ENCODE data around the gene EIF2AK3. TPM values are rescaled to one million over a fixed set of nuclear protein-coding genes. Genes with fewer than 3 reads are reported as not detected.

EIF2AK3 gene
- total RNA-seq, 2 experiments from 2014 or later: 10.0 to 13.7 TPM

- no peak overlapping the region for H3K27ac Mint-ChIP-seq
- no peaks in the 10 kb centered on the region for H3K9me3 Mint-ChIP-seq
- intact Hi-C loops (cut with micrococcal nuclease): no loop called here
- no peak overlapping the region for H3K4me3 Mint-ChIP-seq
- H3K4me1 Mint-ChIP-seq (ENCODE audit: low read depth): peaks cover 12% of the 10 kb centered on the region
- H3K27me3 Mint-ChIP-seq (ENCODE audit: low read depth): no peaks in the 10 kb centered on the region
- CTCF ChIA-PET: interaction anchor here (1.2 to 1.4 kb wide), 2 partner anchors 12 to 65 kb away, joined by 3 to 8 read pairs; no protein-coding TSS in a partner anchor
- DNase-seq: no peak
- peaks cover 4% of the 10 kb centered on the region for H3K36me3 Mint-ChIP-seq (ENCODE audit: low read depth)
Measured at GRCh38 chr2:88608184-88608583, 19.1 kb downstream of the EIF2AK3 start.

GRCh38 chr2:88607416-88607815, 19.8 kb downstream of the EIF2AK3 start:
- intact Hi-C loops (cut with micrococcal nuclease): no loop called here
- Mint-ChIP-seq H3K9me3 (no peaks in the 10 kb centered on the region), H3K27me3 (ENCODE audit: low read depth) (no peaks in the 10 kb centered on the region), H3K36me3 (ENCODE audit: low read depth) (peaks cover 4% of the 10 kb centered on the region), H3K27ac (no peak overlapping the region), H3K4me1 (ENCODE audit: low read depth) (peaks cover 14% of the 10 kb centered on the region), H3K4me3 (no peak overlapping the region)
- CTCF ChIA-PET: interaction anchor here (1.2 to 1.4 kb wide), 2 partner anchors 11 to 65 kb away, joined by 3 to 8 read pairs; no protein-coding TSS in a partner anchor
- DNase-seq: no peak

GRCh38 chr2:88606371-88607030, 20.8 kb downstream of the EIF2AK3 start:
- Mint-ChIP-seq H3K9me3 (no peaks in the 10 kb centered on the region), H3K4me1 (ENCODE audit: low read depth) (peaks cover 14% of the 10 kb centered on the region), H3K36me3 (ENCODE audit: low read depth) (peaks cover 4% of the 10 kb centered on the region), H3K27me3 (ENCODE audit: low read depth) (no peaks in the 10 kb centered on the region), H3K4me3 (no peak overlapping the region), H3K27ac (no peak overlapping the region)
- intact Hi-C loops (cut with micrococcal nuclease): no loop called here
- CTCF ChIA-PET: no interaction called here
- DNase-seq: no peak

- Mint-ChIP-seq H3K36me3 (ENCODE audit: low read depth) (peaks cover 1% of the 10 kb centered on the region), H3K4me1 (ENCODE audit: low read depth) (peaks cover 36% of the 10 kb centered on the region), H3K27me3 (ENCODE audit: low read depth) (no peaks in the 10 kb centered on the region), H3K9me3 (no peaks in the 10 kb centered on the region), H3K4me3 (no peak overlapping the region), H3K27ac (no peak overlapping the region)
- no peak for DNase-seq
- CTCF ChIA-PET: interaction anchor here (0.9 kb wide), 1 partner anchor 66 kb away, joined by 3 read pairs; no protein-coding TSS in a partner anchor
- intact Hi-C loops (cut with micrococcal nuclease): no loop called here
Measured at GRCh38 chr2:88603146-88603545, 24.1 kb downstream of the EIF2AK3 start.

GRCh38 chr2:88602022-88602421, 25.2 kb downstream of the EIF2AK3 start:
- Mint-ChIP-seq H3K27me3 (ENCODE audit: low read depth) (no peaks in the 10 kb centered on the region), H3K4me1 (ENCODE audit: low read depth) (peaks cover 35% of the 10 kb centered on the region), H3K36me3 (ENCODE audit: low read depth) (peaks cover 1% of the 10 kb centered on the region), H3K9me3 (no peaks in the 10 kb centered on the region), H3K4me3 (no peak overlapping the region), H3K27ac (no peak overlapping the region)
- DNase-seq: no peak
- CTCF ChIA-PET: no interaction called here
- intact Hi-C loops (cut with micrococcal nuclease): no loop called here

GRCh38 chr2:88601286-88601685, 26.0 kb downstream of the EIF2AK3 start:
- H3K27me3 Mint-ChIP-seq (ENCODE audit: low read depth): no peaks in the 10 kb centered on the region
- H3K36me3 Mint-ChIP-seq (ENCODE audit: low read depth): peaks cover 1% of the 10 kb centered on the region
- CTCF ChIA-PET: no interaction called here
- peaks cover 35% of the 10 kb centered on the region for H3K4me1 Mint-ChIP-seq (ENCODE audit: low read depth)
- no peak overlapping the region for H3K4me3 Mint-ChIP-seq
- DNase-seq: no peak
- no peaks in the 10 kb centered on the region for H3K9me3 Mint-ChIP-seq
- no peak overlapping the region for H3K27ac Mint-ChIP-seq
- intact Hi-C loops (cut with micrococcal nuclease): no loop called here

GRCh38 chr2:88600038-88600465, 27.2 kb downstream of the EIF2AK3 start:
- H3K27me3 Mint-ChIP-seq (ENCODE audit: low read depth): no peaks in the 10 kb centered on the region
- no peaks in the 10 kb centered on the region for H3K9me3 Mint-ChIP-seq
- intact Hi-C loops (cut with micrococcal nuclease): loop anchor here (1.0 kb wide), 3 partner anchors 27 to 91 kb away; partner anchors contain the start of genes EIF2AK3 and RPIA
- H3K4me1 Mint-ChIP-seq (ENCODE audit: low read depth): peaks cover 35% of the 10 kb centered on the region
- peak; percentile 67 for DNase-seq
- no peak overlapping the region for H3K4me3 Mint-ChIP-seq
- peak overlapping the region; percentile 16 for H3K27ac Mint-ChIP-seq
- peaks cover 2% of the 10 kb centered on the region for H3K36me3 Mint-ChIP-seq (ENCODE audit: low read depth)
- CTCF ChIA-PET: interaction anchor here (0.7 to 1.0 kb wide), 3 partner anchors 28 to 72 kb away, joined by 3 read pairs; no protein-coding TSS in a partner anchor

GRCh38 chr2:88599527-88599926, 27.7 kb downstream of the EIF2AK3 start:
- H3K9me3 Mint-ChIP-seq: no peaks in the 10 kb centered on the region
- CTCF ChIA-PET: interaction anchor here (1.0 kb wide), 1 partner anchor 29 kb away, joined by 3 read pairs; no protein-coding TSS in a partner anchor
- no peak for DNase-seq
- no peak overlapping the region for H3K27ac Mint-ChIP-seq
- no peak overlapping the region for H3K4me3 Mint-ChIP-seq
- intact Hi-C loops (cut with micrococcal nuclease): no loop called here
- H3K4me1 Mint-ChIP-seq (ENCODE audit: low read depth): peaks cover 35% of the 10 kb centered on the region
- no peaks in the 10 kb centered on the region for H3K27me3 Mint-ChIP-seq (ENCODE audit: low read depth)
- peaks cover 2% of the 10 kb centered on the region for H3K36me3 Mint-ChIP-seq (ENCODE audit: low read depth)

- no peak overlapping the region for H3K27ac Mint-ChIP-seq
- no peaks in the 10 kb centered on the region for H3K27me3 Mint-ChIP-seq (ENCODE audit: low read depth)
- CTCF ChIA-PET: interaction anchor here (1.1 to 10.8 kb wide), 2 partner anchors 17 to 74 kb away, joined by 3 to 139 read pairs; no protein-coding TSS in a partner anchor
- H3K36me3 Mint-ChIP-seq (ENCODE audit: low read depth): peaks cover 5% of the 10 kb centered on the region
- intact Hi-C loops (cut with micrococcal nuclease): no loop called here
- peaks cover 24% of the 10 kb centered on the region for H3K4me1 Mint-ChIP-seq (ENCODE audit: low read depth)
- H3K4me3 Mint-ChIP-seq: no peak overlapping the region
- no peaks in the 10 kb centered on the region for H3K9me3 Mint-ChIP-seq
- no peak for DNase-seq
Measured at GRCh38 chr2:88597168-88597567, 30.1 kb downstream of the EIF2AK3 start.

GRCh38 chr2:88596141-88596830, 31.0 kb downstream of the EIF2AK3 start:
- Mint-ChIP-seq H3K27ac (no peak overlapping the region), H3K27me3 (ENCODE audit: low read depth) (no peaks in the 10 kb centered on the region), H3K4me1 (ENCODE audit: low read depth) (peaks cover 21% of the 10 kb centered on the region), H3K4me3 (no peak overlapping the region), H3K9me3 (no peaks in the 10 kb centered on the region), H3K36me3 (ENCODE audit: low read depth) (peaks cover 5% of the 10 kb centered on the region)
- intact Hi-C loops (cut with micrococcal nuclease): no loop called here
- CTCF ChIA-PET: interaction anchor here (1.1 to 10.8 kb wide), 3 partner anchors 11 to 75 kb away, joined by 3 to 139 read pairs (median 3); no protein-coding TSS in a partner anchor
- DNase-seq: no peak

GRCh38 chr2:88591698-88592097, 35.6 kb downstream of the EIF2AK3 start:
- no peak for DNase-seq
- intact Hi-C loops (cut with micrococcal nuclease): loop anchor here (1.0 to 2.0 kb wide), 2 partner anchors 35 to 78 kb away; partner anchors contain the start of gene EIF2AK3
- Mint-ChIP-seq H3K4me1 (ENCODE audit: low read depth) (no peaks in the 10 kb centered on the region), H3K9me3 (no peaks in the 10 kb centered on the region), H3K27me3 (ENCODE audit: low read depth) (no peaks in the 10 kb centered on the region), H3K36me3 (ENCODE audit: low read depth) (peaks cover 22% of the 10 kb centered on the region), H3K4me3 (no peak overlapping the region), H3K27ac (no peak overlapping the region)
- CTCF ChIA-PET: interaction anchor here (1.0 to 10.8 kb wide), 6 partner anchors 11 to 100 kb away, joined by 3 to 139 read pairs (median 5); partner anchors contain the start of gene RPIA

- H3K27ac Mint-ChIP-seq: no peak overlapping the region
- H3K36me3 Mint-ChIP-seq (ENCODE audit: low read depth): peaks cover 22% of the 10 kb centered on the region
- intact Hi-C loops (cut with micrococcal nuclease): loop anchor here (1.0 to 2.0 kb wide), 2 partner anchors 36 to 78 kb away; partner anchors contain the start of gene EIF2AK3
- no peaks in the 10 kb centered on the region for H3K9me3 Mint-ChIP-seq
- CTCF ChIA-PET: interaction anchor here (1.0 to 10.8 kb wide), 9 partner anchors 10 to 101 kb away, joined by 3 to 139 read pairs (median 4); partner anchors contain the start of gene RPIA
- peak; percentile 60 for DNase-seq
- no peaks in the 10 kb centered on the region for H3K4me1 Mint-ChIP-seq (ENCODE audit: low read depth)
- no peak overlapping the region for H3K4me3 Mint-ChIP-seq
- H3K27me3 Mint-ChIP-seq (ENCODE audit: low read depth): no peaks in the 10 kb centered on the region
Measured at GRCh38 chr2:88590998-88591613, 36.2 kb downstream of the EIF2AK3 start.

Data from activated naive CD4-positive, alpha-beta T cell treated with anti-CD3 and anti-CD28 coated beads for 36 hours (primary cell).